ENCODE measurements around the gene CAMK1D.

DNA sequence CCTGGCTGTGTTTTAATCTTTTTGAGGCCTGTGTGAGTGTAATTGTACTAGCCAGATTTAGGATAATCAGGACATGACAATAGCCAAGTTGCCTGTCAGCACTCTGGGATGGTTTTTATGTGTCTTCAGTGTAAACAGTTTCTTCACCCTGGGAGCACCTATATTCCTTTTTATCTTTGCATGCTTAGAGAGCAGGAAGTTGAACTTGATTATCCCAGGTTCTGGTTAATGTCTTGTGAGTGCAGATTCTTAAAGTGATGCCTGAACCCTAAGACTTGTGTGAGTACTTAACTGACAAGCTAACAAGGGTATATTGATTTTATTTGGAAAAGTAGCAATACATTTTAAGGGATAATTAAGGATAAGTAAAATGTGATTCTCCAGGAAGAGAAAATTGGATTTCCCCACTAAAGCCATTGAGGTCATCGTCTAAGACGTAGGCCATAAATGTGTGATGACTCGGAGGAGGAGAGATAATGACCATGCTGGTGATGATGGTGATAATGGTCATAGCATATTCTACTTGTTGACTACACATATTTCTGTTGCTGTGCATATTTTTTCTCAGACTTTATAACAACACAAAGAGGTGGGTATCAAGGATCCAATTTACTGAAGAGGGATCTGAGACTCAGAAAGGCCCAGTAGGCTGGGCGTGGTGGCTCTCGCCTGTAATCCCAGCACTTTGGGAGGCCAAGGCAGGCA lies 234.7 kb downstream of the CAMK1D start:
- TF ChIP-seq, protein P1, sequence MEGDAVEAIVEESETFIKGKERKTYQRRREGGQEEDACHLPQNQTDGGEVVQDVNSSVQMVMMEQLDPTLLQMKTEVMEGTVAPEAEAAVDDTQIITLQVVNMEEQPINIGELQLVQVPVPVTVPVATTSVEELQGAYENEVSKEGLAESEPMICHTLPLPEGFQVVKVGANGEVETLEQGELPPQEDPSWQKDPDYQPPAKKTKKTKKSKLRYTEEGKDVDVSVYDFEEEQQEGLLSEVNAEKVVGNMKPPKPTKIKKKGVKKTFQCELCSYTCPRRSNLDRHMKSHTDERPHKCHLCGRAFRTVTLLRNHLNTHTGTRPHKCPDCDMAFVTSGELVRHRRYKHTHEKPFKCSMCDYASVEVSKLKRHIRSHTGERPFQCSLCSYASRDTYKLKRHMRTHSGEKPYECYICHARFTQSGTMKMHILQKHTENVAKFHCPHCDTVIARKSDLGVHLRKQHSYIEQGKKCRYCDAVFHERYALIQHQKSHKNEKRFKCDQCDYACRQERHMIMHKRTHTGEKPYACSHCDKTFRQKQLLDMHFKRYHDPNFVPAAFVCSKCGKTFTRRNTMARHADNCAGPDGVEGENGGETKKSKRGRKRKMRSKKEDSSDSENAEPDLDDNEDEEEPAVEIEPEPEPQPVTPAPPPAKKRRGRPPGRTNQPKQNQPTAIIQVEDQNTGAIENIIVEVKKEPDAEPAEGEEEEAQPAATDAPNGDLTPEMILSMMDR (IDR thresholded peaks at IDR 0.05; ENCODE audit: control extremely low read depth in 1 of 3, insufficient read depth in 1 of 3, low read depth in 1 of 3, low read length in 3 of 3), result no peak
- no peak for TF ChIP-seq CREB1 (IDR thresholded peaks at IDR 0.05)
- TF ChIP-seq CBX5 (IDR thresholded peaks at IDR 0.05; ENCODE audit: low read depth, low read length), result no peak

All from H1 (cell line).